Vagina (tissue), 2 donors: ENCODE results near the gene ADCY9. TPM values are rescaled to one million over a fixed set of nuclear protein-coding genes. Genes with fewer than 3 reads are reported as not detected.
"Not testable (repeated sequence)": the region's sequence is repeated elsewhere in the genome, so short reads cannot be mapped to it uniquely, and the experiment has no call there.

Experiments
- DNase-seq, 2 donors: peaks; one replicate each; pipeline ENCODE4 v3.0.0-alpha.2; 2017; ENCODE audit errors: extremely low spot score in 2 of 2
- H3K27ac ChIP-seq: fragments of 200-600 bp; sonication (generic); one replicate; pipeline ENCODE4 v1.5.1; 2019
- H3K27me3 ChIP-seq: fragments of 200-600 bp; sonication (generic); one replicate; pipeline ENCODE4 v1.5.1; 2019
- H3K36me3 ChIP-seq, 2 donors: fragments of 200-600 bp; sonication (generic); one replicate each; pipeline ENCODE4 v1.5.1; 2017 to 2019
- H3K4me1 ChIP-seq: fragments of 200-600 bp; sonication (generic); one replicate; pipeline ENCODE4 v1.5.1; 2019
- H3K4me3 ChIP-seq, 2 donors: fragments of 200-600 bp; sonication (generic); 1 replicate in 1 of 2; 2 replicates in 1 of 2; pipeline ENCODE4 v1.5.1; 2016 to 2019
- H3K9me3 ChIP-seq: fragments of 200-600 bp; sonication (generic); one replicate; pipeline ENCODE4 v1.5.1; 2019
- CTCF ChIP-seq, 3 experiments: fragments of 450-650 bp in 2 of 3; fragments of 200-600 bp in 1 of 3; sonication (generic) in 1 of 3; IDR thresholded peaks; one replicate each; pipeline ENCODE4 v1.5.1; 2017 to 2019; ENCODE audit warnings: antibody characterized with exemption in 3 of 3, mild to moderate bottlenecking in 2 of 3, moderate library complexity in 2 of 3
- POLR2A ChIP-seq, 2 donors: fragments of 450-650 bp; IDR thresholded peaks; one replicate each; pipeline ENCODE4 v1.6.1; 2017; ENCODE audit warnings: antibody characterized with exemption in 2 of 2, mild to moderate bottlenecking in 2 of 2, moderate library complexity in 2 of 2
- POLR2AphosphoS5 ChIP-seq, 2 donors: sonication (generic); formaldehyde crosslinking; IDR thresholded peaks; one replicate each; pipeline ENCODE4 v1.9.0; 2017; ENCODE audit warnings: antibody characterized with exemption in 2 of 2, mild to moderate bottlenecking in 2 of 2, low read depth in 1 of 2; ENCODE audit not compliant: insufficient read depth in 1 of 2
- intact Hi-C: fragments of 100-400 bp; cut with DNase I; formaldehyde crosslinking; loops from one replicate; pipeline ENCODE4 v1.15.1; 2023
- total RNA-seq: library from RNA; depleted of rRNA; stranded (reverse); fragments of >200 nt; gene quantifications from one replicate; pipeline ENCODE4 v1.2.3, GENCODE V29; 2016

ADCY9 gene
- total RNA-seq, 1 donor from 2014 or later = 16.9 TPM

- intact Hi-C loops = no loop called here
- Histone ChIP-seq H3K27ac (no peak overlapping the region), H3K4me3 (no peak overlapping the region), H3K4me1 (peaks cover 37% of the 10 kb centered on the region), H3K9me3 (no peaks in the 10 kb centered on the region), H3K27me3 (no peaks in the 10 kb centered on the region), H3K36me3 (no peaks in the 10 kb centered on the region)
- DNase-seq = no peak
- TF ChIP-seq POLR2AphosphoS5 (IDR thresholded peaks at IDR 0.05; ENCODE audit: insufficient read depth in 1 of 2, low read depth in 1 of 2) (no peak), POLR2A (IDR thresholded peaks at IDR 0.05) (no peak), CTCF (IDR thresholded peaks at IDR 0.05) (no peak)
Measured at GRCh38 chr16:4048481-4048880, 67.8 kb downstream of the ADCY9 start.

GRCh38 chr16:4046221-4046620, 70.0 kb downstream of the ADCY9 start:
- Histone ChIP-seq H3K4me1 (peaks cover 27% of the 10 kb centered on the region), H3K27me3 (no peaks in the 10 kb centered on the region), H3K9me3 (no peaks in the 10 kb centered on the region), H3K4me3 (no peak overlapping the region), H3K27ac (no peak overlapping the region), H3K36me3 (no peaks in the 10 kb centered on the region)
- intact Hi-C loops = no loop called here
- no peak for DNase-seq
- TF ChIP-seq POLR2A (IDR thresholded peaks at IDR 0.05) (no peak), CTCF (IDR thresholded peaks at IDR 0.05) (no peak), POLR2AphosphoS5 (IDR thresholded peaks at IDR 0.05; ENCODE audit: insufficient read depth in 1 of 2, low read depth in 1 of 2) (no peak)

- H3K9me3 ChIP-seq, intact Hi-C loops, H3K4me3 ChIP-seq, H3K36me3 ChIP-seq, H3K27ac ChIP-seq, DNase-seq, H3K27me3 ChIP-seq: not testable (repeated sequence)
- H3K4me1 ChIP-seq = peaks cover 27% of the 10 kb centered on the region
Measured at GRCh38 chr16:4045561-4045960, 70.7 kb downstream of the ADCY9 start.

- Histone ChIP-seq H3K36me3 (no peaks in the 10 kb centered on the region), H3K4me1 (peaks cover 27% of the 10 kb centered on the region), H3K27ac (no peak overlapping the region), H3K4me3 (no peak overlapping the region), H3K27me3 (no peaks in the 10 kb centered on the region), H3K9me3 (no peaks in the 10 kb centered on the region)
- intact Hi-C loops = no loop called here
- TF ChIP-seq CTCF (IDR thresholded peaks at IDR 0.05) = no peak
- no peak for TF ChIP-seq POLR2AphosphoS5 (IDR thresholded peaks at IDR 0.05; ENCODE audit: insufficient read depth in 1 of 2, low read depth in 1 of 2)
- no peak for TF ChIP-seq POLR2A (IDR thresholded peaks at IDR 0.05)
- no peak for DNase-seq
Measured at GRCh38 chr16:4042581-4042980, 73.7 kb downstream of the ADCY9 start.

- DNase-seq = no peak
- intact Hi-C loops = no loop called here
- H3K36me3 ChIP-seq = no peaks in the 10 kb centered on the region
- H3K4me3 ChIP-seq = no peak overlapping the region
- H3K27me3 ChIP-seq = no peaks in the 10 kb centered on the region
- no peak overlapping the region for H3K27ac ChIP-seq
- TF ChIP-seq POLR2AphosphoS5 (IDR thresholded peaks at IDR 0.05; ENCODE audit: insufficient read depth in 1 of 2, low read depth in 1 of 2) = no peak
- no peak for TF ChIP-seq POLR2A (IDR thresholded peaks at IDR 0.05)
- no peak for TF ChIP-seq CTCF (IDR thresholded peaks at IDR 0.05)
- H3K9me3 ChIP-seq = no peaks in the 10 kb centered on the region
- peaks cover 9% of the 10 kb centered on the region for H3K4me1 ChIP-seq
Measured at GRCh38 chr16:4038448-4038847, 77.8 kb downstream of the ADCY9 start.

- H3K27ac ChIP-seq, H3K36me3 ChIP-seq, H3K4me3 ChIP-seq, H3K9me3 ChIP-seq, H3K27me3 ChIP-seq, intact Hi-C loops, DNase-seq: not testable (repeated sequence)
- H3K4me1 ChIP-seq = peaks cover 13% of the 10 kb centered on the region
Measured at GRCh38 chr16:4036952-4037351, 79.3 kb downstream of the ADCY9 start.
